ENCODE data around the gene EIF4H. TPM values are rescaled to one million over a fixed set of nuclear protein-coding genes. Genes with fewer than 3 reads are reported as not detected.

The EIF4H gene
- total and polyA plus RNA-seq, 2 of the 8 experiments (the other 6 are each of a cell fraction or from before 2014, with no cell fraction given), result 323 to 382 TPM

DNA sequence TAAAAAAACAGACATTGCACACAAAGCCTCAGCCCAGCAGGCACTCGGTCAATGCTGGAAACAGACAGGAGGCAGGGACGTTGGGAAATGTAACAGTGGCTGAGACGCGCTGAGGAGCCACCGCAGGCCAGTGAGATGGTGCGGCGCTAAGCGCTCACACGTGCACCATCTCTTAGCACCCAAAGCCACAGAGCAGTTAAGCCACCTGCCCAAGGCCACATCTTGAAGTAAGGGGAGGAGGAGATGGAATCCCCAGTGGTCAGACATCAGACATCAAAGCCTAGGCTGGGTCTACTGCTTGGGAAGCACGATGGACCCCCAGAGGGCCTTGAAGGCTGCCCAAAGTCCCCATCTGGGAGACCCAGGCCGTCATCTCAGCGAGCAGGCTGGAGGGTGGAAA is 51.2 kb downstream of the EIF4H start:
- H3K4me3 ChIP-seq (ENCODE audit: extremely low read depth in 1 of 4, insufficient read depth in 2 of 4, low read depth in 3 of 4, low read length in 4 of 4), result no peak overlapping the region
- H3K9me3 ChIP-seq (ENCODE audit: insufficient read depth in 2 of 2, low read depth in 1 of 2, low read length in 1 of 2), result no peaks in the 10 kb centered on the region
- POLR2A ChIA-PET (ENCODE audit: partially characterized antibody), result no interaction called here
- H4K91ac ChIP-seq (replicated peaks; ENCODE audit: insufficient read length, low read length), result no peak overlapping the region
- no peak overlapping the region for H2BK20ac ChIP-seq (ENCODE audit: low read length)
- CTCF ChIA-PET (ENCODE audit: partially characterized antibody), result no interaction called here
- no peak overlapping the region for H2BK15ac ChIP-seq (ENCODE audit: low read length)
- no peak overlapping the region for H2AK5ac ChIP-seq (ENCODE audit: low read depth, low read length)
- H4K20me1 ChIP-seq (replicated peaks in 1 of 2; ENCODE audit: control insufficient read depth in 1 of 2, insufficient read depth in 2 of 2, low read length in 2 of 2), result peaks cover 4 to 12% of the 10 kb centered on the region in 2 experiments
- no peak overlapping the region for H4K8ac ChIP-seq (ENCODE audit: extremely low read depth, insufficient read depth, low read length)
- no peak overlapping the region for H3K56ac ChIP-seq (replicated peaks; ENCODE audit: insufficient read length, low read depth, low read length)
- no peak overlapping the region for H3K4me2 ChIP-seq (ENCODE audit: insufficient read depth in 1 of 2, low read depth in 2 of 2, low read length in 2 of 2)
- H2BK5ac ChIP-seq (ENCODE audit: low read depth, low read length), result no peak overlapping the region
- H3K79me1 ChIP-seq (ENCODE audit: low read depth, low read length), result no peaks in the 10 kb centered on the region
- H3K79me2 ChIP-seq (ENCODE audit: control insufficient read depth in 1 of 2, insufficient read depth in 2 of 2, low read length in 2 of 2), result no peaks in the 10 kb centered on the region
- H3K36me3 ChIP-seq (ENCODE audit: control insufficient read depth in 2 of 4, insufficient read depth in 4 of 4, low read length in 3 of 4), result peaks cover 2 to 28% (median 11%) of the 10 kb centered on the region in 4 experiments; a peak in 7 of 8 replicates
- H3K4ac ChIP-seq (replicated peaks; ENCODE audit: insufficient read length, low read depth, low read length), result no peak overlapping the region
- WGBS, 2 experiments (ENCODE audit: extremely low coverage in 1 of 2, insufficient coverage in 1 of 2, insufficient read length in 1 of 2, insufficient replicate concordance in 2 of 2, low coverage in 1 of 2, low lambda C conversion rate in 2 of 2, missing lambda C conversion rate in 1 of 2), result 91% methylated on average over 12 of the region's 12 CpGs; no CpG with 5 or more reads in 1 of the 2 experiments
- no peak overlapping the region for H4K5ac ChIP-seq (ENCODE audit: insufficient read length, low read depth, low read length)
- no peak overlapping the region for H3K27ac ChIP-seq (ENCODE audit: low read depth, low read length)
- H3K23me2 ChIP-seq (ENCODE audit: low read depth, low read length), result no peaks in the 10 kb centered on the region
- no peak overlapping the region for H2BK120ac ChIP-seq (replicated peaks; ENCODE audit: low read depth, low read length)
- no peak for FAIRE-seq
- no peak overlapping the region for H3K14ac ChIP-seq (ENCODE audit: insufficient read length)
- no peak overlapping the region for H3K23ac ChIP-seq (ENCODE audit: insufficient read length)
- H3K4me1 ChIP-seq (replicated peaks in 1 of 4; ENCODE audit: control insufficient read depth in 3 of 4, insufficient read depth in 4 of 4, low read length in 3 of 4), result no peaks in the 10 kb centered on the region; a peak in 2 of 7 replicates
- no peak overlapping the region for H3K18ac ChIP-seq (ENCODE audit: extremely low read depth, low read length)
- H2BK12ac ChIP-seq (ENCODE audit: low read depth, low read length), result no peak overlapping the region
- H2AFZ ChIP-seq (ENCODE audit: low read length), result no peak overlapping the region
- no peak overlapping the region for H3K9ac ChIP-seq (replicated peaks in 1 of 4; ENCODE audit: extremely low read depth in 1 of 4, low read depth in 3 of 4, low read length in 3 of 4)
- no peaks in the 10 kb centered on the region for H3K27me3 ChIP-seq (replicated peaks in 1 of 4; ENCODE audit: control insufficient read depth in 3 of 4, extremely low read depth in 1 of 4, insufficient read depth in 3 of 4, low read length in 3 of 4)
- no peak for DNase-seq (ENCODE audit: low read depth in 1 of 2, low spot score in 2 of 2)
- TF ChIP-seq SP4 (IDR thresholded peaks at IDR 0.05; ENCODE audit: low read length) (no peak), CHD1 (IDR thresholded peaks at IDR 0.05; ENCODE audit: low read depth, low read length) (no peak), POLR2AphosphoS5 (IDR thresholded peaks at IDR 0.05; ENCODE audit: low read depth, low read length) (no peak), NRF1 (IDR thresholded peaks at IDR 0.05; ENCODE audit: low read depth, low read length) (no peak), SIX5 (IDR thresholded peaks at IDR 0.05; ENCODE audit: low read depth, low read length) (no peak), JUND (IDR thresholded peaks at IDR 0.05; ENCODE audit: low read length) (no peak), CBX8 (IDR thresholded peaks at IDR 0.05; ENCODE audit: borderline replicate concordance, low read depth, low read length) (no peak)

Measured in H1 (cell line).